ENCODE data around the gene ZFAND6.

Gene ZFAND6

DNA sequence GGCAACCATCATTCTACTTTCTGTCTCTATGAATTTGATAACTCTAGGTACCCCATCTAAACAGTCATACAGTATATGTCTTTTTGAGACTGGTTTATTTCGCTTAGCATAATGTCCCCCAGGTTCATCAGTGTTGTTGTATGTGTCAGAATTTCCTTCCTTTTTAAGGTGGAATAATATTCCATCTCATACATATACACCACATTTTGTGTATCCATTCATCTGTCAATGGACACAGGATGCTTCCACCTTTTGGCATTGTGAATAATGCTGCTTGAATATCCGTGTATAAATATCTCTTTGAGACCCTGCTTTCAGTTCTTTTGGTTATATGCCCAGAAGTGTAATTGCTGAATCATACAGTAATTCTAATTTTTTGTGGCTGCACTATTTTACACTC lies 10.4 kb upstream of the ZFAND6 start:
- in situ Hi-C loops (cut with HindIII; ENCODE audit: low sequenced_read_pairs) = no loop called here

DNA sequence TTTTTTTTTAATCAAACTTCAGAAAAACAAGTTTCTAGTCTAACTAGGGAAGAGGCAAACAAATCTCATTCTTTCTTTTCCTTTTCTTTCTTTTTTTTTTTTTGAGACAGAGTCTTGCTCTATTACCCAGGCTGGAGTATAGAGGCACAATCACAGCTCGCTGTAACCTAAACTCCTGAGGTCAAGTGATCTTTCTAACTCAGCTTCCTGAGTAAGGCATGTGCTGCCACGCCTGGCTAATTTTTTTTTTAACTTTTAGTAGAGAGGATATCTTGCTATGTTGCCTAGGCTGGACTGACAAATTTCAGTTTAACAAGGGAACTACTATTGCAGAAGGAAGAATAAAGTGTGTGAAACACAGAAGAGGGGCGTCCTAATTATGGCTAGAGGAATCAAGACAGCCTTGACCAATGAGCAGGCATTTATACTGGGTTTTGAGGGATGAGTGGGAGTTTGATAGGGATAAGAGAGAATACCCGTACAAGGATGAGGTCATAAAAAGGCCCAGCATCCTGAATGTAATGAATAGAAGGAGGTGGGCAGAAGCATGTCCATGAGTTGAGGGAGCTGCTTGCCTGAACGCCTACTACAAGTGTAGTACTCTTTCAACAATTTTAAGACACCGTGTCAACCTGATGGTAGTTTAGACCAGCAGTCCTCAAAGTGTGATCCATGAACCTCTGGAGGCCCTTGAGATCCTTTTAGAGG lies 6.7 kb upstream of the ZFAND6 start:
- in situ Hi-C loops (cut with HindIII; ENCODE audit: low sequenced_read_pairs) = no loop called here

DNA sequence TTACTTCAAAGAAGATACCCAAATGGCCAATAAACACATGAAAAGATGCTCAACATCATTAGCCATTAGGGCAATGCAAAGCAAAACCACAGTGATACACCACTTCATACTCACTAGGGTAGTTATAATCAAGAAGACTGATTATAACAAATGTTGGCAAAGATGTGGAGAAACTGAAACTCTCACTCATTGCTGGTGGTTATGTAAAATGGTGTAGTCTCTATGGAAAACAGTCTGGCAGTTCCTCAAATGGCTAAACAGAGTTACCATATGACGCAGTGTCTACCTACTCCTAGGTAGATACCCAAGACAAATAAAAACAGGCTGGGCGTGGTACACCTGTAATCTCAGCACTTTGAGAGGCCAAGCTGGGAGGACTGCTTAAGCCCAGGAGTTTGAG lies 3.5 kb upstream of the ZFAND6 start:
- in situ Hi-C loops (cut with HindIII; ENCODE audit: low sequenced_read_pairs) = no loop called here

DNA sequence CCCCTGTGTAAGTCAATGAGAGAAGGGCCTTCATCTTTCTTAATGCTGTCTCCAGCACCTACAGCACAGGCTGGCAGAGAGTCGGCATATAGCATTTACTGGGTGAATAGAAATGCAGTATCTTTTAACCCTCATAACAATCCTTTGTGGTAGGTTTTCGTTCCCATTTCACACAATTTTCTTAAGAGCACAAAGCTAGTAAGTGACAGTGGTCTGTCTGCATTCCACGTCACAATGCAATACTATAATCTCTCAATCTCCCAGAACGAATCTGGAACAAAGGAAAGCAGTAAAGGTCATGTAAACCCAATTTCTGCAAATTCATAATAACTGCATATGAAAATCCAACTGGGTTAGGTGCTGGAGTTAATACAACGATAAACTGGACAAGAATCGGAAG lies 1.4 kb upstream of the ZFAND6 start:
- in situ Hi-C loops (cut with HindIII; ENCODE audit: low sequenced_read_pairs) = no loop called here

DNA sequence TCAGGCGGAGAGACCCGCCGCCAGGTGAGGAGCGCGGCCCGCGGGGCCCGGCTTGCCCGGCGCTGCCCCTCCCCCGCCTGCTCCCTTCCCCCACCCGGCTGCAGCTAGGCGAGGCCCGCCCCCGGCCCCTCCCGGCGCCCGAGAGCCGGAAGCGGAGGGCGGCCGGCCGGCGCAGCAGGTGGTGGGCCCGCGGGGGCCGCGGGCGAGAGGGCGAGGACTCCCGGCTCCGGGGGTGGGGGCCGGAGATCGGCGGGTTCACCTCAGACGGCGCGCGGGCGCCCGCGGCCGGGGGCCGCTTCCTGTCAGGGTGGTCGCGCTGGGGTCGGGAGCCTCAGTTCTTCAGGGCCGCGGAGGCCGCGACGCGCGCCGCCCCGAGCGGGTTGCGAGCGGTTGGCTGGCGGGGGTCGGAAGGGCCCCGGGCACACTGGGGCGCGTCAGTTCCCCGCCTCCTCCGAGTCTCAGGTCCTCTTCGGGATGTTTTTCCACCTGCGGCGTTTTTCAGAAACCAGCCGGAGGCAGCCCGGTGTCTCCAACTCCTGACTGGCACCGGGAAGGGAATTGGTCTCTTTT lies 395 bp downstream of the ZFAND6 start:
- in situ Hi-C loops (cut with HindIII; ENCODE audit: low sequenced_read_pairs) = no loop called here

DNA sequence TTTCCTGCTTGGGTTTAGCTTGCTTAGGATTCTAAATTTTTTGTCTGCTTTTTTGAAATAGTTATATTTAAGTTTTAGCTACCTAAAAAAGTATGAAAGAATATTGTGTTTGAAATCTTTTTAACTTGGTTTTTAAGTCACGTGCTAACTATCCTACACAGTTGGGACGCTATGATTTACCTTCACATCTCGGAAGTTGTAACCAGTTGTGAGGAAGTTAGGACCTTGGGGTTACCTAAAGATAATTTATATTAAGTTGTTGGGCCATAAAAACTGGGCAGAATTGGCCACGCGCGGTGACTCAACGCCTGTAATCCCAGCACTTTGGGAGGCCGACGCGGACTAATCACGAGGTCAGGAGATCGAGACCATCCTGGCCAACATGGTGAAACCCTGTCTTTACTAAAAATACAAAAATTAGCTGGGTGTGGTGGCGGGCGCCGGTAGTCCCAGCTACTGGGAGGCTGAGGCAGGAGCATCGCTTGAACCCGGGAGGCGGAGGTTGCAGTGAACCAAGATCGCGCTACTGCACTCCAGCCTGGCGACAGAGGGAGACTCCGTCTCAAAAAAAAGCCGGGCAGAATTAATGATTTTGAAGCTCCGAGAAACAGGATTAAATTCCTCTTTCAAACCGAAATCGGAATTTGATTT lies 1.0 kb downstream of the ZFAND6 start:
- in situ Hi-C loops (cut with HindIII; ENCODE audit: low sequenced_read_pairs) = no loop called here

DNA sequence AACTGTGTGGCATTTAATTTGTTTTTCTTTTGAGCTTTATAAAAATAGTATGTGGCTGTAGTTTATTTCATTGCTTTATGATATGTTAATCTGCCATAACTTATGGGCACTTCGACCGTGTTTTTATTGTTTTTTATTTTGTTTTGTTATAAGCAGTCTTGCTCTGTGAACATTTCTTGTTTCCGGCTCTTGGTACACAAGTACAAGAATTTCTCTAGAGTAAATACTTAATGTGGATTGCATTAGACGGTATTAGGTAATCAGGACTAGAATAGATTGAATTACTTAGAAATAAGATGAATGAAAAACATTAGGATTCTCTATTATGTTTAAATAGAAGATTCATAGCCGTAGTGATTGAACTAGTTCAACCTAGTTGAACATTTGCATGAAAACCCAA lies 2.1 kb downstream of the ZFAND6 start:
- in situ Hi-C loops (cut with HindIII; ENCODE audit: low sequenced_read_pairs) = no loop called here

DNA sequence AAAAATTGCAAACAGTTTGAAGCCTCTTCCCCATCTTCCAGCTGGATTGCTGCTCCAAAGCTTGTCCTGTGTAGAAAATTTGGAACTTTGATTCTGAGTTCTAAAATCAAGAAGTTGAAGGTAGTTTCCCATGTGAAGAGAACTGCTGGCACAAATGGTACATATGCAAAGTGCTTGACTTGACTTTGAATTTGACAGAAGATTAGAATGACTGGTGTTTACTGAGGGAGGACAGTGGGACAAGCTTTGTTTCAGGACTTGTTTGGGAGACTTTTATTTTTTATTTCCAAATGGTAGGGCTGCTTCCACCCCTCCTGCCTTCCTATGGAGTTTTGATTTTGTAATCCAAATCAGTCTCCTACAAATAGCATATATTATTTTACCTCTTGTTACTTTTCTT lies 7.4 kb downstream of the ZFAND6 start:
- in situ Hi-C loops (cut with HindIII; ENCODE audit: low sequenced_read_pairs) = no loop called here

DNA sequence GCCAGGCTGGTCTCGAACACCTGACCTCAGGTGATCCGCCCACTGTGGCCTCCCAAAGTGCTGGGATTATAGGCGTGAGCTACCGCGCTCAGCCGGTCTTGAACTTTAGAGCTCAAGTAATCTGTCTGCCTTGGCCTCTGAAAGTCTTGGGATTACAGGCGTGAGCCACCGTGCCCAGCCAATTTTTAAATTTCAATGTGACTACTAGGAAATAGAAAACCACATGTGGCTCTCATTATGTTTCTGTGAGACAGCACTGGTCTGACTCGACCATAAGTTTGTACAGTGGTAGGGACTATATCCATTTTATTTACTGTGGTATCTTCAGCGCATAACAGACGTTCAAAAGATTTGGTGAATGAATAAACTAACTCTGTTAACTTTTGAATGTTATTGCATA lies 9.1 kb downstream of the ZFAND6 start:
- in situ Hi-C loops (cut with HindIII; ENCODE audit: low sequenced_read_pairs) = no loop called here

DNA sequence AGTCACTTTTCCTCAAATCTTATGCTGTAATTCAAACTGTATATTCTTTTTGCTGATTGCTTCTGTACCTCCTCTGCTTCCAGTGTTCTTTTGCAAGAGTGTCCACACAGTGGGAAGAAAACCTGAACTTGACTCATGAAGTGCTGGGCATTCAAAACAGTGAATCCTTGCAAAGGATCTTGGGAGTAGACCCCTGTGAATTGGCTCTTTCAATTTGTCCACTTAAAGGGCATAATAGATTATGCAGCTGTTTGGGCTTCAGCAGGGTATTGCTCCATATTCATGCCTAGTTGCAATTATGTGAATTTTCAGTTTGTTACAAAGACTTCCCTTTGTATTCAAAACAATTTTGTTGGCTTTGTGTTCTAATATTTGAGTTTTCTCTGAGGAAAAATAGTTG lies 11.4 kb downstream of the ZFAND6 start:
- in situ Hi-C loops (cut with HindIII; ENCODE audit: low sequenced_read_pairs) = no loop called here

DNA sequence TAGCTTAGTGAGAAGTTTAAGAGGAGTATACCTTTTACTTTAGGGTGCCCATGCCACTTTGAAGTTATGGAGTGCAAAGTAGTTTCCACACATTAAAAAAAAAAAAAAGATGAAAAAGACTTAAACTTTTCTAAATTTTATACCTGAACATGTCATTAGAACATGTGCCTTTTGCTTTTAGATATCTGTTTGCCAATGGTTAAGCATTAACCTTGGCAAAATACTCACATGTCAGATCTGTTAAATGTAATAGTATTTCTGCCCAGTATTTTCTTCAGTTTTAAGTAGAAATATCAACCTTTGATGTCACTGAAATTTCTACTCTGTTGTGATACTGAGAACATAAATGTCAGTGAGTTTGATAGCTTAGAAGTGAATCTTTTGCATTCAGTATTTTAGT lies 12.2 kb downstream of the ZFAND6 start:
- in situ Hi-C loops (cut with HindIII; ENCODE audit: low sequenced_read_pairs) = no loop called here

DNA sequence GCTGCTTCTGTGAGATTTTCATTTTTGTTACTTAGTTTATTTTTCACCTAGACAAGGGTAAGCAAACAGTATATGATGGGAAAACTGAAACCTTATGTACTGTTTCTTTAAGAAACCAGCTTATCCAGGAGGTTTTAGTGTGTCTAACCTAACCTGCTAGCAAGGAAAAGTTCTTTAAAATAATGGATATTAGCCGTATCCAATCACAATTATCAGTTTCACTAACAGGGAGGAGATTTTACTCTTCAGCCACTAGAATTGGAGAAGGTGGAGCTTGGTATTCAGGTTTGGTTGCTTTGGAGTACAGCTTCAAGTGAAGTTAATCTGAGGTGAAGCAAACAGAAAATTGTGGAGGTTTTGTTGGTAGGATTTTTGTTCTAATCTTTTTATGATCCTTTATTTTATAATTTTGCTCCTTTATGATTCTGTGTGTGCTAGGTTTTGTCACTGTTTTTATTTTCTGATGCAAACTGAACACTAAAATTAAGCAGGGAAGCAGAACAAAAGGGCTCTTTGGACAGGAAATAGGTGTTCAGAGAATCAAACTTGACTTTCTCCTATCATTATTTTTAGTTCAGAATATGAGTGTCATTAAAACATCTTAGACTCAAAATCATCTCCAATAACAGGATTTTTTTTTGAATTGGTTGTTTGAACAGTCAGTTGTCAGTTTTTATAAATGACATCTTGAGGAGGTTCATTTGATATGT lies 13.0 kb downstream of the ZFAND6 start:
- in situ Hi-C loops (cut with HindIII; ENCODE audit: low sequenced_read_pairs) = no loop called here

DNA sequence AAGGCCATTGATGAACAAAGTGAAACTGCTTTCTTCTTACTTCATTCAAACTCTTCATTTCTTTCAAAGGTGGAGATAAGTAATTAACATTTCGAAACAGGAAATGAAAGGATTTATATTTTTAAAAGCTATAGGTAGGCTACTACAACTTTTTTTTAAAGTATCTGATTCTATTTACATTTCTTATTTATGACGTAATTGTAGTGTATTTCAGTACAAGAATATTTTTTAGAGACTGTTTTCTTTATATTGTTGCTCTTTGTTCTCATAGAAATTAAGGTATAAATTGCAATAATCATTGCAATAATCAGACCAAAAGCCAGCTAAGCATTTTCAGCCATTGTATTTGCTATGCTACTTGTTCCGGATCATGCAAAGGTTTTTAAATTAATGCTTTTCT lies 13.7 kb downstream of the ZFAND6 start:
- in situ Hi-C loops (cut with HindIII; ENCODE audit: low sequenced_read_pairs) = no loop called here

DNA sequence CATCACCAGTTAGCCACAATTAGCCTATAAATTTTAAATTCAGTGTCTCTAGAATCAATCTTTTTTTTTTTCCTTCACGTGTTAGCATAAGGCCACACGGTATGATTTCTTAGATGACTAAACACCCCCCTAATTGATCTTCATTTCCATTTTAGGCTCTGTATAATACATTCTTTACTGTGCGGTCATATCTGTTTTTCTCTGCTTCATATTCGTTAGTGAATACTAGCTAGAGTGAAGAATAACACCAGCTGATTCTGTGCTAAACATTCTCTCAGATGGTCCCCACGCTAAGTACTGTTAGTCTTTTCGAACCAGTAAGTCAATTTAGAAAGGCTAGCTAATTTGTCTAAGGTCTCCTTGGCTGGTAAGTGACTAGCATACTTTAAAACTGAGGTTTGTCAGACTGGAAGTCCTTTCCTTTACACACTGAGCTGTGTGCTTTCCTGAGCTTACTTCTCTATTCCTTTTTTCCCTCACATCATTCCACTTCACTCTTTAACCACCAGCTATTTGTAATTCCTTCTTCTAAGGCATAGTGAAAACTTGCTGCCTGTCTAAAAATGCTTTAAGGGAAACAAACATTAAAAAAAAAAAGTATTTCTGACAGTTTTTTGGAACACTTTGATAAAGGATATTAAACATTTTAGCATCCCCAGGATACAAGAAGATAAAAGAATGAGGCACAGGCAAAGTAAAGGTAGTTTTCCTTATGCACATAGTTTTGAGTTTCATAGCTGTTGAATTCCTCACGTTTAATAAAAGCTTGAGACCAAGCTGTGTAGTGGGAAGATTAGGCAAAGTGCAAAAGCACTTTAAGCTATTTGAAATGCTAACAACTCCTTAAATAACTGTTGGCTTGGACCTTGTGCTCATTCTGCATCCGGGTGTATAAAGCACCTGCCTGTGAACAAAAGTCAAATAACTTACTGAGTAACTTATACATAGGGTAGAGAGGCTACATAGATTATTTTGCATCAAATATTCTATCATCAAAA lies 17.1 kb downstream of the ZFAND6 start:
- in situ Hi-C loops (cut with HindIII; ENCODE audit: low sequenced_read_pairs) = no loop called here

DNA sequence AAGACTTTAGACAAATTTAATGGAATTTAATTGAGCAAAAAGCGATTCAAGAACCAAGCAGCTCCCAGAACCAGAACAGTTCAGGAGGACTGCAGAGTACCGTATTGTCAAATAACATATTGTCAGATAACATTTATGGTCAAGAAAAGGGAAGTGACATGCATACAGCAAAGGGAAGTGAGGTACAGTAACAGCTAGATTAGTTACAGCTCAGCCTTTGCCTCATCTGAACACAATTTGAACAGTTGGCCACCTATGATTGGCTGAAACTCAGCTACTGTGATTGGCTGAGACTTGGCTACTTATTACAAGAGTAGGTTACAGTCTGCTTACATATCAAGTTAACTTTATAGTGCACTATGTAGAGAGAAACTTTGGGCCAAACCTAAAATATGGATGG lies 21.9 kb downstream of the ZFAND6 start:
- in situ Hi-C loops (cut with HindIII; ENCODE audit: low sequenced_read_pairs) = no loop called here

DNA sequence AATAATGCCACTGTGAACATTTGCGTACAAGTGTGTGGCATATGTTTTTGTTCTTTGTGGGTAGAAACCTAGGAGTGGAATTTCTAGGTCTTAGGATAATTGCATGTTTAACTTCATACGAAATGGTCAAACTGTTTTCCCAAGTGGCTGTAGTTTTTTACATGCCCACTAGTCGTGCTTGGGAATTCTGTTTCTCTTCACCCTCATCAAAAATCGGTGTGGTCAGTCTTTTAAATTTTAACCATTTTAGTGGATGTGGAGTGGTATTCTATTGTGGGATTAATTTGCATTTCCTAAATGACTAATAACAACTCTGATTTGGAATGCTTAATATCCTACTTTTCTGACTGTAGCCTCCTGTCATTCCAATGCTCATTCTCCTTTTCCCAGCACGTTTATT lies 27.6 kb downstream of the ZFAND6 start:
- in situ Hi-C loops (cut with HindIII; ENCODE audit: low sequenced_read_pairs) = no loop called here

DNA sequence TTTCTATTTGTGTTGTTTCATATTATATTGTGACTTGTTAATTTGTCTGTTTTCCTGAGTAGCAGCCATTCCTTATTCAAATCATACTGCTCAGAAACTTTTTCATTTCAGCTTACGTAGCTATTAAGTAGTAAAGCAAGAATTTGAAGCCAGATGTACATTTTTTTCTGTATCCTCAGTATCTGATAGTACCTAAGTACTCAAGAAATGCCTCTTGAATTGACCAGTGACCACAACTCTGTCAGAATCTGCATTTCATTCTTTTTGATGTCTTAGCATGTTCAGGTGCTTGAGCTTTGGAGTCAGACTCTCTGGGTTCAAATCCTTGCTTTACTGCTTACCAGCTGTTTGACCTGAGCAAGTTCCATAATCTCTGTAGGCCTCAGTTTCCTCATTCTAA lies 30.6 kb downstream of the ZFAND6 start:
- in situ Hi-C loops (cut with HindIII; ENCODE audit: low sequenced_read_pairs) = no loop called here

DNA sequence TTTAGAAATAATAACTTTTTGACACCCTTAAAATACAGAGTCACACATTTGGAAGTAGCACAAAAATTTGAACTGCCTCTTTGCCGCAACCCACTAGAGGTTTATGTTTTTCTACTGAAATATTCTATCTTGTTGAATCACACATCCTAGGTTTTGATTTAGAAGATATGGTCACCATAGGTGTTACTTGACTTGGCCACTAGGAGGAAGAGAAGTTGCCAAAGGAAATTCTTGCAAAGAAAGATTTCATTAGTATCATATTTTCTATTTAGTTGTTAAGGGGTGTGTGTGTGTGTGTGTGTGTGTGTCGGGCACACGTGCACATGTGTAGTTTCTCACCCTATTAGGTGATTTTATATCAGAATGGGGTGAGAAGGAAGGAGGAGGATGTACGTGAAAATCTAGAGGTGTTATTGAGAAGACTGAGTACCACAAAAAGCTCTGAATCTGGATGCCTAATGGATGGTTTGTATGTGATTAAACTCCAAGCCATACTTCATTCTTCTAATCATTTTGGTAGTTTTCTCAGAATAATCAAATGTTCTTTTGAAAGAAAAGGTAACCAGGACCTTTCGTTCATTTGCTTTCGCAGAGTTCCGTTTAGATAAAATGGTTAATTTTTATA lies 31.5 kb downstream of the ZFAND6 start:
- in situ Hi-C loops (cut with HindIII; ENCODE audit: low sequenced_read_pairs) = no loop called here

DNA sequence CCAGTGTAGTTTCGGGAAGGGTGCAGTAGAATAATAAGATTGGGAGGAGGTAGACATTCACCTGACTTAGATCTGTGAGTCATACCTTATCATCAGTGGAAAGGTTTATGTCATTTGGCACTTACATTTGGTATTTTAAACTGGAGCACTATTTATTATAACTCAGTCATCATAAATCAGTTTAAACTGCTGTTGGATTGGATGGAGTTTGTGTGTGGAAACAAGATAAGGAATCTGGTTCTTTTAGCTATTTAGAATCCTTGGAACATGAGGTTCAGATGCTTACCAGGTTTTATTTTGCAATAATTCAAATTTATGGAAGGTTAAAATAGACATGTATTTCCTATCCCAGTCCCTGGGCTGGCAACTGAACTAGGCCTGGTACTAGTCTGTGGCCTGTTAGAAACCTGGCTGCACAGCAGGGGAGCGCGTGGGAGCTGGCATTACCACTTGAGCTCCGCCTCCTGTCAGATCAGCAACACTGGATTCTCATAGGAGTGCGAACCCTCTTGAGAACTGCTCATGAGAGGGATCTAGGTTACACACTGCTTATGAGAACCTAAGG lies 34.5 kb downstream of the ZFAND6 start:
- in situ Hi-C loops (cut with HindIII; ENCODE audit: low sequenced_read_pairs) = no loop called here

DNA sequence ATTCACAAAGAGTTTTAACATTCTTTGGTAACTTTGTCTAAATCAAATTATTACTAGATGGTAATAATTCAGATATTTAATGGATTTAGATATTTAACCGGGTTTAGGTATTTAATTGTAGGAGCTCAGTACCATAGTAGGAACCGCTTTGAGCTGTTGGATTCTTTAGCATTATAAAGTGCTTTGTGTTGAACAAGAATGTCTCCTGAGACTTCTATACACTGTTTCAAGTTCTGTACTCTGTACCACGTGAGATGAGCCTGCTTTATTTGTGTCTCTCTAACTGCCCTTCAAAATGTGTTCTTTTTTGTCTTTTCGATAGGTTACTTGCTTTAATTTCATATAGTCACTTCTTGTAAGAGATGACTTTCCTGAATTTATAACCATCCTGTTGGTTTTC lies 36.0 kb downstream of the ZFAND6 start:
- in situ Hi-C loops (cut with HindIII; ENCODE audit: low sequenced_read_pairs) = no loop called here
